ENCODE results near the gene OSBP2. TPM values are rescaled to one million over a fixed set of nuclear protein-coding genes. Genes with fewer than 3 reads are reported as not detected.

OSBP2 gene
- total and polyA plus RNA-seq, 10 of the 15 experiments (the other 5 are each of a cell fraction or from before 2014, with no cell fraction given), result 0.11 to 7.7 (median 3.6) TPM

GRCh38 chr22:30944986-30945385 is 250.3 kb downstream of the OSBP2 start:
- in situ Hi-C loops (cut with MboI) (no loop called here), intact Hi-C loops (cut with micrococcal nuclease; ENCODE audit: unreplicated experiment) (loop anchor here (10.0 kb wide), 1 partner anchor 290 kb away; no protein-coding TSS in a partner anchor)
- H3K36me3 ChIP-seq (ENCODE audit: control insufficient read depth in 2 of 2, insufficient read depth in 2 of 2, low read length in 1 of 2), result peaks cover 13 to 27% of the 10 kb centered on the region in 2 experiments
- no peak overlapping the region for H3K27ac ChIP-seq (ENCODE audit: control insufficient read depth, insufficient read depth)
- RAD21 ChIA-PET (ENCODE audit: unreplicated experiment), result interaction anchor here (2.6 kb wide), 1 partner anchor 139 kb away, joined by 16 read pairs; no protein-coding TSS in a partner anchor
- H3K4me1 ChIP-seq (ENCODE audit: control insufficient read depth, insufficient read depth, low read length), result no peaks in the 10 kb centered on the region
- SMC1A ChIA-PET (ENCODE audit: uncharacterized antibody, unreplicated experiment), result interaction anchor here (1.2 kb wide), 1 partner anchor 38 kb away, joined by 5 read pairs; no protein-coding TSS in a partner anchor
- 80% methylated on average over 4 of the region's 4 CpGs for WGBS (ENCODE audit: insufficient coverage, insufficient replicate concordance, low lambda C conversion rate, missing lambda C conversion rate)
- no peak overlapping the region for H2AFZ ChIP-seq (ENCODE audit: control insufficient read depth, low read depth, low read length)
- no peak overlapping the region for H3K4me2 ChIP-seq (ENCODE audit: control insufficient read depth, insufficient read depth)
- no peak overlapping the region for H3K4me3 ChIP-seq
- ATAC-seq, result no peak
- no peaks in the 10 kb centered on the region for H4K20me1 ChIP-seq (ENCODE audit: control insufficient read depth, insufficient read depth)
- H3K9ac ChIP-seq (ENCODE audit: control insufficient read depth, insufficient read depth, low read length), result no peak overlapping the region
- no peak for FAIRE-seq
- TF ChIP-seq MAX (IDR thresholded peaks at IDR 0.05; ENCODE audit: low read depth, low read length) (no peak), CREM (IDR thresholded peaks at IDR 0.05; ENCODE audit: low read depth) (no peak), JUND (IDR thresholded peaks at IDR 0.05; ENCODE audit: low read depth, low read length) (no peak), NR2C2 (IDR thresholded peaks at IDR 0.05; ENCODE audit: borderline replicate concordance, control insufficient read depth, insufficient read length, low read depth) (no peak)
- TF ChIP-seq, protein P1, sequence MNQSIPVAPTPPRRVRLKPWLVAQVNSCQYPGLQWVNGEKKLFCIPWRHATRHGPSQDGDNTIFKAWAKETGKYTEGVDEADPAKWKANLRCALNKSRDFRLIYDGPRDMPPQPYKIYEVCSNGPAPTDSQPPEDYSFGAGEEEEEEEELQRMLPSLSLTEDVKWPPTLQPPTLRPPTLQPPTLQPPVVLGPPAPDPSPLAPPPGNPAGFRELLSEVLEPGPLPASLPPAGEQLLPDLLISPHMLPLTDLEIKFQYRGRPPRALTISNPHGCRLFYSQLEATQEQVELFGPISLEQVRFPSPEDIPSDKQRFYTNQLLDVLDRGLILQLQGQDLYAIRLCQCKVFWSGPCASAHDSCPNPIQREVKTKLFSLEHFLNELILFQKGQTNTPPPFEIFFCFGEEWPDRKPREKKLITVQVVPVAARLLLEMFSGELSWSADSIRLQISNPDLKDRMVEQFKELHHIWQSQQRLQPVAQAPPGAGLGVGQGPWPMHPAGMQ (IDR thresholded peaks at IDR 0.05; ENCODE audit: borderline replicate concordance), result no peak
- no peaks in the 10 kb centered on the region for H3K9me3 ChIP-seq (replicated peaks; ENCODE audit: control insufficient read depth, insufficient read depth, low read length)
- no peak for DNase-seq (ENCODE audit: low read depth, low spot score)
- CTCF ChIA-PET, result interaction anchor here (0.5 to 1.2 kb wide), 2 partner anchors 140 to 371 kb away, joined by 3 to 11 read pairs; no protein-coding TSS in a partner anchor
- H3K27me3 ChIP-seq (replicated peaks in 1 of 2; ENCODE audit: control insufficient read depth in 2 of 2, insufficient read depth in 2 of 2, low read length in 1 of 2), result no peaks in the 10 kb centered on the region
- POLR2A ChIA-PET, result no interaction called here
- no TSS peak for BruUV-seq (replicated peaks)
- no peaks in the 10 kb centered on the region for H3K79me2 ChIP-seq (ENCODE audit: control insufficient read depth, insufficient read depth, low read length)
